ENCODE results near the gene DACT2. TPM values are rescaled to one million over a fixed set of nuclear protein-coding genes. Genes with fewer than 3 reads are reported as not detected.
"Not testable (repeated sequence)": the region's sequence is repeated elsewhere in the genome, so short reads cannot be mapped to it uniquely, and the experiment has no call there.

The DACT2 gene
- total and polyA plus RNA-seq, 10 donors: 0.04 to 0.09 TPM; not detected in 8

DNA sequence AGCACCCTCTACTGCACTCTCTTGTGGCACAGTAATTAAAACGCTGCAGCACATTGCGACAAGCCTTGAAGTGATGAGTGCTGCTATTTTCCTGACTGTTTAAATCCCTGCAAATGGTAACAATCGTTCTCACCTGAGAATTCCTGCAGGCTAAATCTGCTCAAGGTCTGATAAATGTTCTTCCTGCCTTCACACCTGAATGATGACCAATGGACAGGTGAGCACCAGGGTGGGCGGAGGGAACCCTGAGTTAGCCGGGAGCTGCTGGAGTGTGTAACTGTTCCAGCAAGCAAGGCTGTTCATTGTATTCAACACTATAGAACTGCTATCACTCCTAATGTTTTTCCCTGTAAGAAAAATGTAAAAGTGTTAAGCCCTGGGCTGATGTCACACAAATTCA, 4.0 kb downstream of the DACT2 start:
- peaks cover 0 to 3% (median 0%) of the 10 kb centered on the region in 8 donors for H3K9me3 ChIP-seq
- intact Hi-C loops (cut with DNase I; ENCODE audit: low total_unique reads): no loop called here
- 75 to 88% (median 78%) methylated on average over 5 of the region's 5 CpGs for WGBS, 5 donors
- H3K4me3 ChIP-seq: no peak overlapping the region
- DNase-seq: no peak
- H3K27me3 ChIP-seq (replicated peaks in 1 of 7): peaks cover 0 to 57% (median 20%) of the 10 kb centered on the region in 7 donors
- H3K36me3 ChIP-seq: no peaks in the 10 kb centered on the region
- no peak overlapping the region for H3K27ac ChIP-seq
- H3K4me1 ChIP-seq: no peaks in the 10 kb centered on the region
- no peak for TF ChIP-seq POLR2AphosphoS5 (IDR thresholded peaks at IDR 0.05)

DNA sequence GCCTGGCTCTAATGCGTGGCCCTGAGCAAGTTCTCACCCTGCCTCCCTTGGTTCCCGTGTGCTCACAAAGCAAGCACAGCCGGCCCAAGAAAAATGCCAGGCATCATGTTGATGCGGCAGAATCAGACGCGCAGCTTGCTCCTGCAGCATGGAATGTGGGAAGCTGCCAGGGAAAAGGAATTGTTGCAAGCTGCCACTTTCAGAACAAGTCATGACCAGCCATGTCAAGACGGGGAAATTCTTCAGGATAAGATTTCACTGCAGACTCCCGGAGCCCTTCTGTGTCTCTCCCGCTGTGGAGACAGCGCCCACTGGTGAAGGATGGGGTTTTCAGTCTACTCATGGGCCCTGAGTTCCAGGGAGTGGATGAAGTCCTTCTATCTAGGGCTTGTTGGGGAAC, 4.6 kb downstream of the DACT2 start:
- no peak for TF ChIP-seq POLR2A (IDR thresholded peaks at IDR 0.05)
- TF ChIP-seq, protein P1, sequence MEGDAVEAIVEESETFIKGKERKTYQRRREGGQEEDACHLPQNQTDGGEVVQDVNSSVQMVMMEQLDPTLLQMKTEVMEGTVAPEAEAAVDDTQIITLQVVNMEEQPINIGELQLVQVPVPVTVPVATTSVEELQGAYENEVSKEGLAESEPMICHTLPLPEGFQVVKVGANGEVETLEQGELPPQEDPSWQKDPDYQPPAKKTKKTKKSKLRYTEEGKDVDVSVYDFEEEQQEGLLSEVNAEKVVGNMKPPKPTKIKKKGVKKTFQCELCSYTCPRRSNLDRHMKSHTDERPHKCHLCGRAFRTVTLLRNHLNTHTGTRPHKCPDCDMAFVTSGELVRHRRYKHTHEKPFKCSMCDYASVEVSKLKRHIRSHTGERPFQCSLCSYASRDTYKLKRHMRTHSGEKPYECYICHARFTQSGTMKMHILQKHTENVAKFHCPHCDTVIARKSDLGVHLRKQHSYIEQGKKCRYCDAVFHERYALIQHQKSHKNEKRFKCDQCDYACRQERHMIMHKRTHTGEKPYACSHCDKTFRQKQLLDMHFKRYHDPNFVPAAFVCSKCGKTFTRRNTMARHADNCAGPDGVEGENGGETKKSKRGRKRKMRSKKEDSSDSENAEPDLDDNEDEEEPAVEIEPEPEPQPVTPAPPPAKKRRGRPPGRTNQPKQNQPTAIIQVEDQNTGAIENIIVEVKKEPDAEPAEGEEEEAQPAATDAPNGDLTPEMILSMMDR (IDR thresholded peaks at IDR 0.05 in 8 of 11, conservative IDR thresholded peaks at IDR 0.05 in 3 of 11): no peak
- TF ChIP-seq POLR2AphosphoS5 (IDR thresholded peaks at IDR 0.05): no peak
- Histone ChIP-seq H3K27me3 (replicated peaks in 1 of 7) (peaks cover 0 to 51% (median 17%) of the 10 kb centered on the region in 7 donors), H3K4me1 (no peaks in the 10 kb centered on the region), H3K27ac (no peak overlapping the region), H3K36me3 (no peaks in the 10 kb centered on the region), H3K4me3 (no peak overlapping the region), H3K9me3 (no peaks in the 10 kb centered on the region)
- DNase-seq: no peak
- intact Hi-C loops (cut with DNase I; ENCODE audit: low total_unique reads): no loop called here
- 60 to 73% (median 66%) methylated on average over 7 to 10 of the region's 10 CpGs for WGBS, 5 donors

DNA sequence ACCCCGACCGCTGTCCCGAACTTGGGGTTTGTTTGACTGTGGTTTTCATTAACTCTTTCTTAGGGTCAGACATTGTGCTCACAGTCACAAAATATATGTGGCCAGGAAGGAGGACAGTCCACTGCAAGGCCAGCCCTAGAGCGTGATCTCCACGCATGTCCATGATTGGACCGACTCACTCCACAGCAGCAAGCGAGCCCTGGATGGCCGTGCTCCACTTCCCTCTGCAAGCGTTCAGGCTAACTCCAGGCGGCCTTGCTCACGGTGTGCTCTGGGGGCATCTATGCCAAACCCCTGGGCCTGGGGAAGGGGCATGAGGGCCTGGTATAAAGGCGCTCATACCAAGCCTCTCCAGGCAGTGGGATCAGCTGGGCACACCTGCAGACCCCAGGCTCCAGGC, 5.6 kb downstream of the DACT2 start:
- intact Hi-C loops (cut with DNase I; ENCODE audit: low total_unique reads): no loop called here
- no peak overlapping the region for H3K27ac ChIP-seq

DNA sequence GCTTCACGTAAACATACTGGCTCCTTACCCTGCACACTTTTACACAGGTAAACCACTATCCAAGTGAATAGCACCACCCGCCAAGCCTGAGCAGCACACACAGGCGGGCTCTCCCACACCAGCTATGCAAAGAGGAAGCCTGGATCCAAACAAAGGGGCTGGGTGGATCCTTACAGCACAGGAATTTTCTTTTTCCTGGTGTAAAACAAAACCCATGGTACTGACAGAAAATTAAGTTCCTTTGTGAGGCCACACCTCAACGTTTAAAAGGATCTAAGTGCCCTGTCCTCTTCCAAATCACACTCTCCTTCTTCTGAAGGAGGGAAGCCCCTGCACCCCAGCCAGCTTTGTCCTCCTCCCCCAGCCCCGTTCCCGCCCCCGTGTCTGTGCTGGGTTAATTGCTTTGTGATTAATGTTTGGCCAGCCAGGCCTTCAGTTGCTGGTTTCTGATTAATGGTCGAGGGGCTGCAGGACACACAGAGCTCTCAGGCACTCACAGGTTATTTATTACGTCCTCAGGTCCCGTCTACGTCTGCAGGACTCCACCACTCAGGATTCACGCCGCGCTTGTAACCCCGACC, 6.1 kb downstream of the DACT2 start:
- no peak overlapping the region for H3K4me3 ChIP-seq
- H3K27me3 ChIP-seq (replicated peaks in 1 of 7): peaks cover 0 to 37% (median 5%) of the 10 kb centered on the region in 7 donors
- no peak for DNase-seq
- H3K4me1 ChIP-seq: no peaks in the 10 kb centered on the region
- no peaks in the 10 kb centered on the region for H3K36me3 ChIP-seq
- intact Hi-C loops (cut with DNase I; ENCODE audit: low total_unique reads): no loop called here
- TF ChIP-seq POLR2AphosphoS5 (IDR thresholded peaks at IDR 0.05) (no peak), POLR2A (IDR thresholded peaks at IDR 0.05) (no peak)
- TF ChIP-seq, protein P1 (IDR thresholded peaks at IDR 0.05 in 8 of 11, conservative IDR thresholded peaks at IDR 0.05 in 3 of 11): no peak
- no peak overlapping the region for H3K27ac ChIP-seq
- H3K9me3 ChIP-seq: no peaks in the 10 kb centered on the region
- whole genome bisulfite sequencing, 5 donors: 33 to 44% (median 37%) methylated on average over 15 of the region's 15 CpGs

More for the DNA sequence above, 5.6 kb downstream of the DACT2 start:
- 64 to 68% (median 67%) methylated on average over 7 to 12 of the region's 12 CpGs for WGBS, 5 donors
- H3K4me1 ChIP-seq: no peaks in the 10 kb centered on the region
- peaks cover 0 to 41% (median 10%) of the 10 kb centered on the region in 7 donors for H3K27me3 ChIP-seq (replicated peaks in 1 of 7)
- TF ChIP-seq, protein P1 (IDR thresholded peaks at IDR 0.05 in 8 of 11, conservative IDR thresholded peaks at IDR 0.05 in 3 of 11): no peak
- TF ChIP-seq POLR2A (IDR thresholded peaks at IDR 0.05): no peak
- no peak for TF ChIP-seq POLR2AphosphoS5 (IDR thresholded peaks at IDR 0.05)
- no peaks in the 10 kb centered on the region for H3K36me3 ChIP-seq
- no peak overlapping the region for H3K4me3 ChIP-seq
- H3K9me3 ChIP-seq: no peaks in the 10 kb centered on the region
- no peak for DNase-seq

DNA sequence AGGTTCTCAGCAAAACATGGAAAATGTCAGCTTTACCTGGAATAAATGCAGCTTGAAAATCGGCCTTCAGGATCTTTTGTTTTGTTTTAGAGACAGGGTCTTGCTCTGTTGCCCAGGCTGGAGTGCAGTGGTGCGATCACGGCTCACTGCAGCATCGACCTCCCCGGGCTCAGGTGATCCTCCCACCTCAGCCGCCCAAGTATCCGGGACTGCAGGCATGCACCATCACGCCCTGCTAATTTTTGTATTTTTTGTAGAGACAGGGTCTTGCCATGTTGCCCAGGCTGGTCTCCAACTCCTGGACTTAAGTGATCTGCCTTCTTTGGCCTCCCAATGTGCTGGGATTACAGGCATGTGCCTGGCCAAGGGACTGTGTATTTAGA, 7.5 kb downstream of the DACT2 start:
- H3K27ac ChIP-seq; H3K4me1 ChIP-seq; H3K36me3 ChIP-seq; intact Hi-C loops (cut with DNase I; ENCODE audit: low total_unique reads); DNase-seq; H3K4me3 ChIP-seq; H3K9me3 ChIP-seq: not testable (repeated sequence)
- H3K27me3 ChIP-seq (replicated peaks in 1 of 7): peaks cover 0 to 44% (median 0%) of the 10 kb centered on the region in 7 donors
- WGBS, 5 donors: 83 to 99% (median 93%) methylated on average over 8 of the region's 8 CpGs

Measured in spleen (tissue), 11 donors.